ENCODE results near the gene GMPR2.

GMPR2 gene

DNA sequence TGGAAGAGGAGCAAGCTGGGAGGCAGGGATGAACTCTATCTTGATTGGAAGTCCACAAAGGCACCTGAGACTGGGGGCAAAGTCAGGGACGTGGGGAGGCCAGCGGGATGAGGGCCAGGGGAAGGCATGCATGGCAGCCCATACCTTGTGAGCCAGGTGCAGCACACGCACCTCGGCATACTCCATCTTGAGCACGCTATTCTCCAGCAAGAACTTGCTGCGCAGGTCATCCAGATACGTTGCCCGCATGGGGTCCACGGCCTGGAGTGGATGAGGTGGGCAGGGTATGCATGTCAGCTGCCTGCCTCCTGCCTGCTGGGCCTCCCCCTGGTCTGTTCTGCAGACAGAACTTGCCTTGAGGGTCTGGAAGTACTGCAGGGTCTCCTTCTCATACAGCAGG is 34.8 kb downstream of the GMPR2 start:
- no peak for DNase-seq (ENCODE audit: low read depth in 2 of 2)

DNA sequence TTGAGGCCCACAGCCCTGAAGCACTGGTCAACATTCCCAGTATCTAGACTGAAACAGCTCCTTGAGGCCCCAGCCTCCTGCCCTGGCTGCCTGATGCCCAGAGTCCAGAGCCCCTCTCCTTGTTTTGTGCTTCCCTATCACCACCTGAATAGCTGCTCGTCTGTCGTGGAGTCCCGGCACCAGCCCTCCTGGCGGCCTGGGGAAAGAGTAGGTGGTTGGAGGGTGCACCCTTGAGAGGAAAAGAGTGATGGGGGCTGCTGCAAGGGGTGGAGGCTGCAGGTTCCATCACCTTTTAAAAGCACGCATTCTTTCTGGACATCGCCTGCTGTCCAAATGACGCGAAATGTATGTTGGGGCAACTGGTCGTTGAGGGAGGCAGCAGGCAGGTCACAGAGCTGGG is 35.5 kb downstream of the GMPR2 start:
- no peak for DNase-seq (ENCODE audit: low read depth in 2 of 2)

DNA sequence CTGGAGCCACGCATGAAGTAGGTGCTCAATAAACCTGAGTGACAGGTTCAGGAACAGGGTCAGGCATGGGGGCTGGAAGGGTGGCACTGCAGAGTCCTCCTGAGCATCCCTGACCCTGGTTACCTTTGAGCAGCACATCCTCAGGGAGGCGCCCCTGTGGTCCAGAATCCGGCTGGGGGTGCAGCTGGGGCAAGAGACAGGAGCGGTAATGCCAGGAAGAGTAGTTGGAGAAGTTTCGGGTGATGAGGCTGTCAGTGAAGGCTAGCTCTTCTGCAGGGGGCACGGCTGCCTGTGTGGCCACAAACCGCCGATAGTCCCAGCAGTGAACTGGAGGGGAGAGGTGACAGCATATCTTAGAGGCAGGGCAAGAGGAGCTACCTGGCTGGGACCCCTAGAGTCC is 36.6 kb downstream of the GMPR2 start:
- DNase-seq (ENCODE audit: low read depth in 2 of 2): no peak

DNA sequence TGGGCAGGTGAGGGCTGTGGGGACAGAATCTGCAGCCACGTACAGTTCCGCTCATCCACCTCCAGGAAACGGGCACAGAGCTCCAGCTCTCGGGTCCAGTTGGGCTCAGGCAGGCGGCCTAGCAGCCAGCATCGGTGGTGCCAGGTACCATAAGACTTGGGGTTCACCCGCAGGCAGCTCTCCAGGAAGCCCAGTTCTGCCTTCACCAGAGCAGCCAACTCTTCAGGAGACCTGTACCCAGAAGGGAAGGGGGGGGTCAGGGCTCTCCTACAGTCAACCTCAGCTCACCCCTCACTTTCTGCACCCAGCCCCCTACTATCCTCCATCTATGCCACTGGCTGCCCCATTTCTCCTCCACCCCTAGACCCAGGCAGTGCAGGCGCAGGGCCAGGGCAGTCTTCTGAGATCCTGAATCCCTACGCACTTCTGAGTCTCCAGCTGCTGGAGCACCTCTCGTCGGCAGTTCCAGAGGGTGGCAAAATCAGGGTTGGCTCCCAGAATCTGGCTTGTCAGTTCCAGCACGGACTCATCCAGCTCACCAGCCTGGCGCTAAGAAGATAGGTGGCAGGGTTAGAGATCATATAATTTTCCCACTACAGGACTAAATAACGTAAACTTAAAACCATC is 37.3 kb downstream of the GMPR2 start:
- DNase-seq (ENCODE audit: low read depth in 2 of 2): no peak

DNA sequence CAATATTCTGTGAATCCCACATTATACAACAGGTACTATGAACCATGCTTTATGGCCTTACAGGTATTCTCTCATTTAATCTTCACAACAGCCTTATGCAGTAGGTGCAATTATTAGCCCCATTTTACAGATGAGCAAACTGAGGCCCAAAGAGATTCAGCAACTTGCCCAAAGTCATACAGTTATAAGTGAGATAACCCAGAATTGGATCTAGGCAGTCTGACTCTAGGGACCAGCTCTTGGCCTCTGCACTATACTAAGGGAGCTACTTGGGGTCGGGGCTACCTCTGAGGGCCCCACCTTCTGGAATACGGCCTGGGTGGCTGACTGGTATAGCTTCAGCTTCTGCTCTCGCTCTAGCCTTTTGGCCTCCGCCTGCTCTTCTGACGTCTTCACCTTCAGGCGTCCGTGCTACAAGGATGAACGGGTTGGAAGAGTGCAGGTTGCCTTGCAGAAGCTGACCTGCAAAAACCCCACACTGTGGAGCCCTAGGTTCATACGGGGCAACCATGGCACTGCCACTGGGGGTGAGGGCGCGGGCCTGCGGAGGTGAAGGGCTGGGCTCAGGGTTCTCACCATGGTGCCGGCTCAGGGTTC is 37.9 kb downstream of the GMPR2 start:
- no peak for DNase-seq (ENCODE audit: low read depth in 2 of 2)

DNA sequence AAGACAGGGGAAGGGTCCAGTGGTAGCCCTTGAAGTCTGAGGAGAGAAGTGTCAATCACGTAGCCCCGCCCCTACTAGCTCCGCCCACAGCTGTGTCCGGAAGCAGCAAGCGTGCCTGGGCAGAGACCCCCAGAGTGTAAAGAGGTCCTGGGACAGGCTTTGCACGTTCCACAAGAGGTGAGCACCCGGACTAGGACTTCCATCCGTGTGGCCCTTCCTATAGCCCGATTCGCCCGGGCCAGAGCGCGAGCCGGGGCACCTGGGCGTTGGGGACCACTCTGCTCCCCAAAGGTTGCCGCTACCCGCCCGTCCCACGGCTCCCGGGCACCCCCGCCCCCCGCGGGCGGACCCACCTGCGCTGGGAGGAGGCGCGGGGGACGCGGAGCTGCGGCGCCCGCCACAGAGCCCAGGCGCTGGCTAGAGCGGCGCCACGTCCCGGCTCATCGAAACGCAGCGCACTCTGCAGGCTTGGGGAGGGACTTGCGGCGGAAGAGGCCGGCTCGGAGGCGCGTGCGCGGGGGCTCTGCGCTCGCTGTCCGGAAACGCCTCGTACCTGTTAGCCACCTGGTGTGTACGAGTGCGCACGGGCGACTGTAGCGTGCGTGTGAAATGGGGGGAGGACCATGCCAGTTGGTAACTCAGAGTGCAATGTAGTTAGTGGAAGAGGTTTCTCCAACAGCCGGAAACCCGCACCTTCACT is 38.6 kb downstream of the GMPR2 start, which contains the start of gene RABGGTA:
Gene RABGGTA (minus strand): TSS at position 464 of the 700 bp plus-strand sequence. CDS start 482 bp downstream, outside the sequence.
- peak; percentile 82 to 86 for DNase-seq (ENCODE audit: low read depth in 2 of 2)

DNA sequence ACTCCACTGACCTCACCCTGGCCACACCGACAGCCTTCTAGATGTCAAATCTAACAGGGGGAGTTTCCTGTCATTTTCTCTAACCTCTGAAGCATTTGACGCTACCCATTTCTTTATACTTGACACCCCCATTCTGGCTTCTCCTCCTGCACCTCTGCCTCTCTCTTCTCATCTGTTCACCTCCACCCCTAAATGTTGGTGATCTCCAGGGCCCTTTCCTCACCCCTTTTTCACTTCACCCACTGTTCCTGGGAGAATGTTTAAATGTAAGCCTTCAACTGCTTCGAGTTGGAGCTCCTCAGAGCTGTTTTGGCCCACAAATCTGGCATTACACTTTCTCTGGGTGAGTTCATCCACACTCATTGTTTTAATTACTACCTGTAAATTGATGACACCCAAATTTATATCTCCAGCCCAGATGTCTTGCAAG is 39.1 kb downstream of the GMPR2 start:
- no peak for DNase-seq (ENCODE audit: low read depth in 2 of 2)

DNA sequence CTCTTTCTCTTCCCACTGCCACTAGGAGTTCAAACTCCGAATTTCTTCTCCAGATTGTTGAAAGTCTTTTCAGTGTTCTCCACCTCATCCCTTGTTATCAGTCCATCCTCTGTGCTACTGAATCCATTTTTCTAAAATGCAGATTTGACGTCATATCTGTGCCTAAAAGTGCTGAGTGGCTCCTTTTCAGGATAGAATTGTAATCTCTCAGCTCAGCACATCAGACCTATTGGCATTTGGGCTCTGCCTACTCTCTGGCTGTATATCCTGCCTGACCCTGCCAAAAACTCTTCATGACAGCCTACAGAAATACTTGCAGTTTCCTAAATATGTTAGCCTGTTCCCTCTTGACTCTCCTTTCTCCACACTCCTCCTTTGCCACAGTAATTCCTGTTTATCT is 39.7 kb downstream of the GMPR2 start:
- no peak for DNase-seq (ENCODE audit: low read depth in 2 of 2)

DNA sequence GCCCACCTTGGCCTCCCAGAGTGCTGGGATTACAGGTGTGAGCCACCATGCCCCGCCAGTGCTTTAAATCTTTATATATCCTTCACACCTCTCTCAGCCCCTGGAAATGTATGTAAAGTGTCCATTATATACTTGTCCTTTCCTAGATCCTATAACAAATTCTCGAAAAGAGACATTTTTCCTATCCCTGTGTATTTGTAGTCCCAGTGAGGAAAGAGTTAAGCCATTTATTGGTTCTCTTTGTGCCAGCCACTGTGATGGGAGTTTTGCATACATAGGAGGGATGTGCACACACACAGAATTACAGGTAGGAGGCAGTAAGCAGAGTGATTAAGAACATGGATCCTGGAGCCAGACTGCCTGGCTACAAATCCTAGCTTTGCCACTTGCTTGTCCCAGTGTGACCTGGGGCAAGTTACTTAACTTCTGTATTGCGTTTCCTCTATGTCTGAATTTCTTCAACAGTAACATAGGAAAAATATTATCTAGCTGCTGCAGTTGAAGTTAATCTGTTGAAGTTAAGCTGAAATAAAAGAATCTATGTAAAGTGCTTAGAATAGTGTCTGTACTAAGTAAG is 40.8 kb downstream of the GMPR2 start:
- DNase-seq (ENCODE audit: low read depth in 2 of 2): no peak

DNA sequence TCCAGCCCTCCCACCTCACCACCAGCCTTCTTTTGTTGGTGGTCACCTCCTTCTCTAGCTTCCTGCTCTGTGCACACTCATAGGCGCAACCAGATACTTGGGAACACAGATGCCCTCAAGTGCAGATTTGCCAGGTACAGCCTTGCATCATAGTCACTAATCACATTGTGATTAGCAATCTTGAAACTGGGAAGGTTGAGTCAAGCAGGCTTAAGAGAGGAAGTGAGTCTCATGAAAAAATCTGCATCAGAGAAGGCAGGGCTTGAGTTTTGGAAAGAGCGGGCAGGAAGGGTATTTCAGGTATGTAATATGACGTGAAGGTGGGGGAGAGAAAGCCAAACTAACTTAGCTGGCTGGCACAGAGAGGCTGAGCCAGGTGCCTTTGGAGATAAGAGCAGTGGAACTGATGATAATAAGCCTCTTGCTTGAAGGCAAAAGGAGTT is 41.4 kb downstream of the GMPR2 start:
- DNase-seq (ENCODE audit: low read depth in 2 of 2): peak in 1 of 2 donors; percentile 24

DNA sequence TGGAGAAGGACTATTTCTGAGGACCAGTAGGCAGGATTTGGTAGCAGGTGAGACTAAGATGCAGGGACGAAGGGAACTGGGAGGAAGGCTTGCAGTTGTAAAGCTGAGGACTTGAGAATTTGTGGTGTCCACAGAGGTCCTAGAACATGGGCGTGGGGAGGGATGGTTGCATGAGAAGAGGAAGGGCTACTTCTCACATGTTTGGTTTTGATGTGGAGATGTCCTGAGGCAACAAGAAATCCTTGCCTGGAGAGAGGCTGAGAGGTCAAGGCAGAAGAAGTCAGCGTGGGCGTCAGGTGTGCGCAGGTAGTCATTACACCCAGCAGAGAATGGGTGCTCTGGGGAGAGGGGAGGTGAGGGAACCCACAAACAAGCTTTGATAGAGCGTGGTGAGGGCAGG is 44.3 kb downstream of the GMPR2 start:
- no peak for DNase-seq (ENCODE audit: low read depth in 2 of 2)

DNA sequence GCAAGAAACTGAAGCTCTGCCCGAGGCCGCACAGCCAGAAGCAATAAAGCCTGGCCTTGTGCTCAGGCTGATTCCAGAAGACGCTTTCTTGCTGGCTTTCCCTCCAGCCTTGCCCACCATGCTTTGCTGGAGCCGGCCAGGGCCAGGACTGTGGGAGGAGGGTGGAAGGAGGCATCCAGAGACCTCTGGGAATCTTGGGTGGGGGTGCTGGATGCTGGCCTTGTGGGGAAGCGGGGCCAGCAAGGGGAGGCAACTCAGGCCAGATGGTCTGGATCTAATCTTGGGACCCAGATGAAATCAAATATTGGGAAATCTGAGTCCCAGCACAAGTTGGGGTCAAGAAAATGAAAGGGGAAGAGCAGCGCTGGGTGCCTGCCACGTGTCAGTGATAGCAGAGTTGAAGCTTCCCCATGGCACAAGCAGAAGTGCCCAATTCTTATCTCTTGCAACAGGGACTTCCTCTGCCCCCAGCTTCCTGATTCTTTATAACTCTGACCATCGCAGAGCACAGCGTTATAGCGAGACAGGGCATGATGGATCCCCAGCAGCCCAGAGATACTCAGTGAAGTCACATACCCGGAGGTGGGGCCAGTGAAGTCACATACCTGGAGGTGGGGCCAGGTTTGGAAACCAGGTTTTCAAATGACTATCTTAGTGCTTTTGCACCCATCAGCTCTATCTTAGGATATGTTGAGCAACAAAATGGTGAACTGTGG is 45.0 kb downstream of the GMPR2 start:
- no peak for DNase-seq (ENCODE audit: low read depth in 2 of 2)

DNA sequence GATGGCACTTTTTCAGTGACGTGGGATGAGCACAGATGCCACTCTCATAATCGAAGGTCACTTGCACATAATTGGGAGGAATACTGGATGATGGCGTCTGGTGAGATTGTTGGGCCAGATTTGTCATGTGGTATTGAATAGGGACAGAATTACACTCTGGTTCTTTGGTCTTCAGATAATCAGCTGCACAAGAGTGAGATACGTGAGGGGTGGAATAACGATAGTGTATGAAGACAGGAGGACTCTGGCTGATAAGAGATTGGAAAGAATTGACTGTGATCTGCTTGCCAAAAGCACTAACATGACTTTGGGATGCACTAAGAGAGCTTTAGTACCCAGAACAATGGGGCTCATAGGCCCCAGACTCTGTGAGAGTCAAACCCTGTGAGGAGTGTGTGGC is 45.7 kb downstream of the GMPR2 start:
- DNase-seq (ENCODE audit: low read depth in 2 of 2): no peak

DNA sequence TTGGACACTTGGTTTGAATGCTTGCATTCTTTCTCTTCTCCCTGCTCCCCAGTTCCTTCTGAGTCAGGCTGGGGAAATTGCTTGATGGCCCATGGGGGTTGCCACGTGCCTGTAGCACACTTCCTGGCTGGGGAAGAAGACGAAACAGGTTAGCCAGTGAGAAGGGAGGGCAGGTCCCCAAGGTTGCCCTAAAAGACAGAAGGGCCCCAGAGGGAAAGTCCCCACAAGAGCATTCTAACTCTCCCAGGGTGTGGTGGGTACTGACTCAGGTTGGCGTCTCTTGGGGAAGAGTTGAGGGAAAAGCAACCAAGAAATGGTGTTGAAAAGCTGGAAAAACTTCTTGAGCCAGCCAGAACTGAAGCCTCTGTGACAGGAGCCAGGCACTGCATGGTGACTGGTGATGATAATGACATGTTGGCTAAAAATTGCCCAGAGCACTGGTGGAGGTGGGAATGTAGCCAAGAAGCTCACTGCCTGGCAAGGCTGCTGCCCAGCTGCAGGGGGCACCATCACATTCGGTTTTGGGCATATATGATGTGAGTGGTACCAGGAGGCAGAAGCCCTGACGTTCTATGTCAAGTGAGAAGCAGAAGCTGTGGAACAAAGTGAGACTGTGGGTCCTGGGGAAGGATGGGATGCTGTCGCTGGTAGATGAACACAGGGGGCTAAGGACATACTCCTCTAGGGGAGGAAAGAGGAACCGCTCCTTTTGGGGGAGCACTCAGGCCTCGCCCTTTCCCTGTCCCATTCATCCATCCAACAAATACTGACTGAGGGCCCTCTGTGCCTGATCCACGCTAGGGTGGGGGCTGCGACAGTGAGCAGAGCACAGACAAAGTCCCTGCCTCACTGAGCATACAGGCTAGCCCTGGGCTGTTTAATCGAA is 46.8 kb downstream of the GMPR2 start:
- DNase-seq (ENCODE audit: low read depth in 2 of 2): peak in 1 of 2 donors; percentile 19

DNA sequence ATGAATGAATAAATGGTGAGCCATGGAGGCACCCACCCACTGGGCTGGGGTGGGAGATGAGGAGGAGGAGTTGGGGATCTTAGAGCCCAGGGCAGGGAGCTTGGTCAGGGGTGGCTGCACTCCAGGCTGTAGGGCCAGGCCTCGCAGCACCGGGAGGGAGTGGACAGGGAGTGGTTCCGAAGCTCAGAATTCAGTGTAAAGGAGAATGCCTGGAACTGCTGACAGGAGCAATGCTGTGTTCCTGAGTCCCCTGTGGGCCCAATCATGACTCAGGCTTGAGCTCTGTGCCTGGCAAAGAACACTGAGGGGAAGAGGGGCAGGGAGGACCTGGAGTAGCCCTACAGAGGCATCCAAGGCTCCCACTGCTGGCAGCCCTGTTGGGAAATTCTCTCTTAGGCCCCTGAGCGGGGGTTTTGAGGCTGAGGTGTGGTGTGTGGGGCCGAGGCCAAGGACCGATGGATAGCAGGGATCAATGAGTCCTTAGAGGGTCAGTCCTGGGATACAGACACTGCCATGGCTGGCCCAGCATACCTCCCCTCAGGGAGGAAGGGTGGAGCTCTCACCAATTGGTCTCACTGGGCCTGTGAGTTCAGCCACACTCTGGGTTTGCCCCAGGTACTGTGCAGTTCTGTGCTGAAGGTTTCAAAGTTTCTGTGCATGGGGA is 48.2 kb downstream of the GMPR2 start:
- no peak for DNase-seq (ENCODE audit: low read depth in 2 of 2)

DNA sequence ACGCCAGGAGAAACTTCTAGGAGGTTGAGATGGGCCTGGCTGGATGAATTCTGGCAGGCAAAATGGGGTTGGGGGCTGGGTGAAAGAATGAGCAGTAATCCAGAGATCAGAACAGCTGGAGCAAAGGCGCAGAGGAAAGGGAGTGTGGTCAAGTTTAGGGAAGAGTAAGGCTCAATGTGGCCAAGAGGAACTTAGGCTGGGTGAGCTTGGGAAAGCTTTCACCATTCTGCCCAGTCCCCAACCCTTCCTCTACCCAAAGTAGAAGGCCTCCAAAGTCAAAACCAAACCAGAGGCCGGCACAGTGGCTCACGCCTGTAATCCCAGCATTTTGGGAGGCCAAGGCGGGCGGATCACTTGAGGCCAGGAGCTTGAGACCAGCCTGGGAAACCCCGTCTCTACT is 48.9 kb downstream of the GMPR2 start:
- DNase-seq (ENCODE audit: low read depth in 2 of 2): no peak

DNA sequence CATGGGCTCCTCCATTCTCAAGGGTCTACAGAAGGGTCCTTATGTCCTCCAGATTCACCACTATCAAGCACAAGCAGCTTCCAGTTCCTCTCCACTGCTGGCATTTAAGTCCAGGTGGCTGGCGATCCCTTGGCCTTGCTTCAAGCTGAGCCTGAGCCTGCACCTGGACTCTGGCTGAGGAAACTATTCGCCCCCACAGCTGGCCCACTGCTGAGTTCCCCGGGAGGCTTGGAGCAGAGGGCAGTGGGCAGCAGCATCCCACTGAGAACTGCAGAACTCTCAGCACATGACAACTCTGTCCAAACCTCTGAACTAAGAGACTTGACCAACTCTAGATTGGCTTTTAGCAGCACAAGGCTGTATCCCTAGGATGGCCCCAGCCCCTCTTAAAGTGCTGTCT is 50.0 kb downstream of the GMPR2 start:
- DNase-seq (ENCODE audit: low read depth in 2 of 2): no peak

DNA sequence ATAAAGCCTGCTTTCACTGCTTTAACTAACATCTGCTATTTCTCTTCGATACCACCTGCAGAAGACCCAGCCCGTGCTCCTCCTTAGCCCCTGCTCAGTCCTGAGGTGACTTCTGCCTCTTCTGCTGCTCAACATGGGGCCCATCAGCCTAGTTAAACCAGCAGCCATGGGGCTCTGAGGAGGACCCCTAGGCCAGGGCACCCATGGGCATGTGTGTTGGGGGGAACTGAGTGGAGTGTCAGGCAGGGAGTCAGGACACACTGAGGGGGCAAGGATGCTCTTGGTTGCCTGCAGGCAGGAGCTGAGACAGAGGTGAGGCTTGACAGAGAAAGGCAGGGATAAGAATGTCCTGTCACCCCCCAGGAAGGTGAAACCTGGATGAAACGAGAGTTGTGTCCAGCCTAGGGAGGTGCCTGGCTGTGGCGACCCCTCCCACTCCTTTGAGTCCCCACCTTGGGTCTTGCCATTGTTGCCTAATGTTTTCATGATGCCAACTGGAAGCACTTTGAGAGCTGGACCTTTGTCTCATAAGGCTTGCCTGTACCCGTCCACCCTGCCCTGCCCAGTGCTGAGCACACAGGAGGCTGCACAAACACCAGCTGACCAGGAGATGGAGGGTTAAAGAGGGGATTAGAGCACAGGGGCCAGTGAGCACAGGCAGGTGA is 51.2 kb downstream of the GMPR2 start:
- no peak for DNase-seq (ENCODE audit: low read depth in 2 of 2)

DNA sequence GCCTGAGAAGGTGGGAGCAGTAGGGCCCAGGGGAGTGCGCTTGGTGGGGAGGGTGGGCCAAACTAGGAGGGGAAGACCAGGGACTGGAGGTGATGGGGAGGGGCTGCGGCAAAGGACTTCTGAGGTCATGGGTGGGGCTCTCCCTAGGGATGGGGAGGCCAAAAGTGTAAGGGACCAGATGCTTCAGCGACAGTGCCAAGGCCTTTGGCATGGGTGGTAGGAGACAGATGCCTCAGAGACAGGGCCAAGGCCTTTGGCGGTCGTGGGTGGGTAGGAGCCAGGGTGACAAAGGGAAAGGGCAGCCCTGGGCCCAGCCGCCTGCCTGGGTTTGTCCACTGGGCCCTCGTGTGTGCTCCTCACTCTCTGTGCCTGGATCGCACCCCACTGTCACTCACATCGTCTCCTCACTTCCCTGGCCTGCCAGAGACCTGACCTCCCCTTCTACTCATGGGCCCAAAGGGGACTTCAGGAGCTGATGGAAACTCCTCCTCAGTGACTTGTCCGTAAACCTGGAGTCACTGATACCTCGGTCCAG is 51.8 kb downstream of the GMPR2 start:
- no peak for DNase-seq (ENCODE audit: low read depth in 2 of 2)

DNA sequence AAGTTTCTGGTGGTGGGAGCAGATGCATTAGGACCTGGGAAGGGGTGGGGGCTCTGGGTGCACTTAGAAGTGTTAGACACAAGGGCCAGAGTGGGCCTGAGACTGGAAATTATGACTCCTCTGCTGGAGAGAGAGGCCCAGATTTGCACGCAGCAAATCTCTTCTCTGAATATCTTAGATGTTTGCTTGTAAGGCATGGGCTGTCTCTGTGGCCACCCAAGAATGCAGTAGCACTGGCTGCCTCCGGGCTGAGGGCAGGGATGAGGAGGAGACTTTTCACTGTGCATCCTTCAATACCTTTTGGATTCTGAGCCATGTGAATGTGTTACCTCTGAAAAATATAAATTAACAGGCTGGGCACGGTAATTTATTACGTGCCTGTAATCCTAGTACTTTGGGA is 52.6 kb downstream of the GMPR2 start:
- DNase-seq (ENCODE audit: low read depth in 2 of 2): no peak
